DMS79 (cell line): ENCODE data around the gene HERC3.
A peak's percentile ranks its signal among the peaks of the same experiment; 100 is the strongest.

ENCODE experiments used
- DNase-seq: peaks from one replicate; lab custom pipeline; 2025; lab: John Stamatoyannopoulos, UW

The HERC3 gene

DNA sequence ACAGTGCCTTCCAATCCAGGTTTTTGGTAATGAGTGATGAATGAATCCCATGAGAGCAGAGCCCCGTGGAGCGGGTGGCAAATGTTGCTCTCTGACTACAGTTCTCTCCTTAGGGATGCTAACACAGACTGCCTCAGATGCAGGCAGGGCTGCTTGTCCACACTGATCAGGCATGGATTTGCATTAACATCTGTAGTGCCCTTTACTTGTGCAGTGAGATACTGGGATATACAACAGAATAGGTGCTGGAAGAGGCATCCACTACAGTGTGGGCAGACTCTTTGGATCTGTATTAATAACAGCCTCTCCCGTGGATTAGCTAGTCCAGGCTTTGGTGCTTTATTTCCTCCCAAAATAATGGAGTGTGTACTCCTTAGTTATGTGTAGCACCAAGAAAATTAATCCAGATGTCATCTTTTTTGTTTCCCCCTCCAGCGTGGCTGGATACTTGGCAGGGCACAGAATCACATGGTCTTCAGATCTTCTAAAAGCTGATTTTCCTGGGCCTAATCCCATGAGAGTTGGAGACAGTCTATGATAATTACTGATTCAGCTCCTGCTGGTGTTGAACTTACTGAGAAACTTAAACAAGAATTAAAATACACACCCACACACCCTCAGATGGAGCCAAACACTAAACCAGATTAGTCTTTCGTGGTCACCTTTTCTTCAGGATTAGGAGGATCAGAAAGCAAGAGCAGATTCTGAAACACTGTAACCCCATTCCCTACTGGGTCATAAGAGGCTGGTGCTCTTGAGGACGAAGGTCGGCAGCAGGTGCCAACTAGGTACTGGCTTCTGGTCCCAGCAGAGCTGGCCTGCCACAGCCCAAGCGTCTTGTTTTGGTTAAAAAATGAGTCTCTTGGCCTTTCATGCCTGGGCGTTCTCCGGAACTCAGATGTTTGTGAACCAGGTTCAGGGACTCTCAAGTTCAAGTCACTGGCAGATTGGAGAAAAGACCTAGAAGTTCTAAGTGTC lies 128.5 kb downstream of the HERC3 start:
- DNase-seq: no peak

- DNase-seq: no peak
Observed at GRCh38 chr4:88722276-88722780, 130.0 kb downstream of the HERC3 start.

- DNase-seq: no peak
Observed at GRCh38 chr4:88722828-88723227, 130.5 kb downstream of the HERC3 start.

GRCh38 chr4:88724406-88724805 lies 132.1 kb downstream of the HERC3 start:
- no peak for DNase-seq

- no peak for DNase-seq
Observed at GRCh38 chr4:88725143-88725542, 132.9 kb downstream of the HERC3 start.

DNA sequence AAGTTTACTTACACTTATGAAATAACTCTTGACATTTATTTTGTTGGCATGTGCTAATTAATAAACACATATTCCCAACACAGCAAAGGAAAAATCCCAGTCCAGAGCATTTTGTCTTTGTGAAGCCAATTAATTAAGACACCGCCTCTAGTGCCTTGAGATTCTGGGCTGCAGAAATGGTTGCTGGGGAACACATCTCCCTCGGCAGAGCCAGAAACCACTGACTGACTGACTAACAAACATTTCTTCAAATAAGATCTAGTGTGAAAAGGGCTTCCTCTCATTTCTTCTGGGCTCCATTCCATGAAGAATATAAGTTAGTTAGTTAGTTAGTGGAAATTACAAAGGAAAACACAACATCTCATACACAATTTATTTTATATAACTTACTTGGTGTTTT lies 133.7 kb downstream of the HERC3 start:
- no peak for DNase-seq

- DNase-seq: no peak
Observed at GRCh38 chr4:88728146-88728545, 135.9 kb downstream of the HERC3 start.

DNA sequence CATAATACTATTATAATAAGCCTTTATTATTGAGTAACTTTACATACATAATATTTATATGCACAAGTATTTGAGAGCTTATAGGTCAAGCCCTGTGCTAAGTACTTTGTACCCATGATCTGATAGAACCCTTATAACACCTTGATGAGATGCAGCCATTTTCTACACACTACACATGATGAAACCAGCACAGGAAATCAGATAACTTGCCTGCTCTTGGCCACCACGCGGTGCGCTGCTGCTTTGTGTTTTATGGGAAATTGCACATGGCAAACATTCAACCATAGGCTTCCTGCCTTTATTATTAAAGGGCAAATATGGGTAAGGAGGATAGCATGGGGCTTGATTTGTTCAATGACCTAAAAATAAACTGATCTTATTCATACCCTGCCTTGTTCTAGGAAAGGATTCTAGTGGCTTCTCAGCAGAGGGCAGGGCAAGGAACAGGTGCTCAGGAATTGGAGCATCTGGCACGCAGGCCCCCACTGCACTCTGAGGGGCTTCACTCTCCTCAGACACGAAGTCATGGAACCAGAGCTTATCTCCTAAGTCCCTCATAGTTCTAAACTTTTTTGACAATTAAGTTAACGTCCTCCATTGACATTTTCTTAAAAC lies 137.0 kb downstream of the HERC3 start:
- DNase-seq: no peak

DNA sequence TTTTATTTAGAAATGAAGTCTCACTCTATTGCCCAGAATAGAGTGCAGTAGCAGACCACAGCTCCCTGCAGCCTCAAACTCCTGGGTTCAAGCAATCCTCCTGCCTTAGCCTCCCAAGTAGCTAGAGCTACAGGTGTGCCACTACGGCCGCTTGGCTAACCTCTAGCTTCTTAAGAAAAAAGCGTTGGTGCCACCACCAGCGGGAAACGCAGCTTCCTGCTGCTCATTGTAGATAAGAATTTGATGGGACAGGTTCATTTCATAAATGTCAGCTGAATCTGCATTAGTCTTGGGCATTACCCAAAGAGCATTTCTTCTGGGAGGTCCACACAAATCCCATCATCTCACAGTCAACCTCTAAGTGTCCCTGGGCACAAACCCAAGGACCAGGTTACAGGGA lies 138.5 kb downstream of the HERC3 start:
- no peak for DNase-seq

GRCh38 chr4:88731381-88731780 lies 139.1 kb downstream of the HERC3 start:
- DNase-seq: no peak

DNA sequence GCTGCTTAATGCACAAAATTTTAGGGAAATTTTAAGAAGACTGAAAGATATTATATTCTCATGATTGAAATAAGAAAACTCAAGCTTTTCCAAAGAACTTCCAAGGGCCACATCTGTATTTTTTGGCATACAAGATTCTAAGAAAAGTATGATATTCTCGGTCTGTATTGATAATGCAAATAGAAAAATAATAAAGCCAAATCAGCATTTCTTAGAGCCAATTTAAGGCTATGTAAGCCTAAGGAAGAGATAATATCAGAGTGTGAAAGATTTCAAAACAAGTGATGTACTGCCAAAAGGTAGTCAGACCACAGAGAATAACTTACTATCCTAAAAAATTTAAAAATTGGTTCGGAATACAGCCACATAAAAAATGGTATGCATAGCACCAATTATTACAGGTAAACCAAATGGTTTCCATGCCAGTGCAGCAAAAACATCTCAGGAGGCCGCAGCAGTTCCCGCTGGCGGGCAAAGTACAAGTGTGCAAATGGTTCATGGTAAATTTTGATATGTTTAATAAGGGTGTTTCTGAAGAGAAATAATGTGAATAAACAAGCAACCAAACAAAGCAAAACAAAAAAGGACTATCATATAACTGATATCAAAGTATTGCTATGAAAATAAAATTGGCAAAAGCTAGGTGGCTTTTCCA lies 140.6 kb downstream of the HERC3 start:
- no peak for DNase-seq

GRCh38 chr4:88734403-88734949 lies 142.2 kb downstream of the HERC3 start:
- DNase-seq: no peak

DNA sequence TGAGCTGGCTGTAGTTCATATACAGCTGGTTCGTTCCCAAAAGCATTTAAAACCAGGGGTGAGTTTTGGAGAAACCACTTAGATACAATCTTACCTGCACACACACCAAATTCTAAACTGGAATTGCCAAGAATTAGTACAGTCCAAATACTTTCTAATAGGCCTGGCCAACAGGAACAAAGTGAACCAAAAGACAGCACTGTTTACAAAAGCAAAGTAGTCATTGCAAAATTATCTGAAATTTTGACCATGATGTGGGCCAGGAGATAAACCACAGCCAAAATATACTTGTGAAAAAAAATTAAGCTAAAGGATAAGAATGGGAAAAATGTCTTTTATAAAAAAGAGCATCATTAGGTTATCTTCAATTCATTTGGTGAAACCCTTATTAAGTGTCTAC lies 143.3 kb downstream of the HERC3 start:
- DNase-seq: no peak

DNA sequence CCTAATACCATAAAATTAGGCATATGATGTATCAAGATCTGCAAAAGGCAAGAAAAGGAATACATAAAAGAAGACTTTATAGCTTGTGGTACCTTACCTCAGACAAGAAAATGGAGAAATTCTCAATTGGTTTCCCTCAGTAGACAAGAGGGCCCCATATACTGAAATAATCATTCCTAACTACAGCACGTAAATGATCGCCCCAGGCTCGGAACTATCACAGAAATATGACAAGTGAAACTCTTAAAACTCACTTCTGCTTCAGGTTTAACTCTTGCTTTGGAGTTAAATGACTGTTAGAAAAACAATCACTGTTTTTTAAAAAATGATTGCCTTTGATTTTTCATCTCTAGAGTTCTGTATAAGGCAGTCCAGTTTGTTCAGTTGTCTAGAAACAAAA lies 144.0 kb downstream of the HERC3 start:
- no peak for DNase-seq

- peak; percentile 85 for DNase-seq
Observed at GRCh38 chr4:88737307-88737941, 145.1 kb downstream of the HERC3 start.

- DNase-seq: no peak
Observed at GRCh38 chr4:88738180-88738579, 145.9 kb downstream of the HERC3 start.

- no peak for DNase-seq
Observed at GRCh38 chr4:88742561-88742960, 150.3 kb downstream of the HERC3 start.

DNA sequence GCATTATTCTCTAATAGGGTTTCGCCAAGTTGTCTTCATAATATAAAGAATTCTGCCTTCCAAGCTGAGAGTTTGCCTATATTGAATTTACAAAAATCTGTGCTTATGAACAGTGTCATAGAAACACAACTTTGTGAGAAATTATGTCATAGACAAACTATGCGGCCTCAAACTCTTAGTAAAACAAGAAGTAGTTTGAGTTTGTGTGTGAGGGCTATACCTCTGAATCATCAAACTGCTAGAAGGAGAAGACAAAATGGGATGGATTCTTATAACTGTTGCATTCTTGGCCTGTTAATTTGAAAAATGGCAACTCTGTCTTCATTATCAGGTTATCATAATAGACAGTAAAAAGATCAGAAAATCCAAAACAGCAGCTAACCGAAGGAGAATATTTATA lies 151.4 kb downstream of the HERC3 start:
- DNase-seq: no peak

DNA sequence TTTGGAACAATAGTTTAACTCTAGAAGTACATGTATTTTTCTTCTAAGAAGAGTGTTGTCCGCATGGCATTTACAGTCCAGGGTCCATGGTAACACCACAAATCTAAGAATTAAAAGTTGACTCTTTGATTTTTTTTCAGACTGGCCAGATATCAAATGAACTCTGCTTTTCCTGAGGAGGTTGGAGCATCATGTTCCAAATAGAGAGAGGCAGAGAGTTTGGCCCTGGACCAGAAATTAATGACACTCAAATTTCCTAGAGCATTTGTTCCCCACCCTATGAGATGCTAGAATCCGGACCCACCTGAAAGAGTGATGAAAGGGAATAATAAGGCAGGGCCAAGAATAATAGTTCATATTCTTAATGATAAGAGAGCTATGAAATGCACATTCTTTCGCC lies 152.3 kb downstream of the HERC3 start:
- peak; percentile 7 for DNase-seq

GRCh38 chr4:88745175-88745574 lies 152.9 kb downstream of the HERC3 start:
- no peak for DNase-seq

- no peak for DNase-seq
Observed at GRCh38 chr4:88745581-88746163, 153.4 kb downstream of the HERC3 start.

DNA sequence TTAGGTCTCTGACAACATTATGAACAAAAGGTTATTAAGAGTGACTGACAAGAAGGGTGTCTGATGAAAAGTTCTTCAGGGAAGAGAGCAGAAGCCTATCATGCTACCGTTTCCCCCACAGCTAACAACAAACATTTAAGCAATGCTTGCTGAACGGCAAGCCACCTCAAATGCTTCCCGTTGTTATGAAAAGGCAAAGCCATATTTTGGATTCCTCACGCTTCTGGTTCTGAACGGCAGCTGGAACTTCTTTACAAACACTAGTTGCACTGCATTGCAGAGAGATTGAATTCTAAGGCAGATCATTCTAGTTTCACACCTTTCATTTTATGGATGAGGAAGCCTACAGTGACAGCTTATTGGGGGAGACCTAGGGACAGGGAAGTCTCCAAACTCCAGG lies 153.9 kb downstream of the HERC3 start:
- no peak for DNase-seq
